HAP-1 (cell line): Measurements from ENCODE around the gene CEP192.
"Not testable (repeated sequence)": the region's sequence is repeated elsewhere in the genome, so short reads cannot be mapped to it uniquely, and the experiment has no call there.

Experiments used
- DNase-seq, 2 experiments: peaks; one replicate each; pipeline ENCODE4 v3.0.0-alpha.2; 2016 to 2020; ENCODE audit warnings: low spot score in 2 of 2
- H3K27me3 ChIP-seq: fragments of 250-450 bp; sonication (Bioruptor Pico); 2 replicates; pipeline ENCODE4 v1.5.1; 2020; ENCODE audit warnings: low read depth, mild to moderate bottlenecking, moderate library complexity
- H3K36me3 ChIP-seq: fragments of 250-450 bp; sonication (Bioruptor Pico); replicated peaks from 2 replicates; pipeline ENCODE4 v1.5.1; 2020; ENCODE audit warnings: mild to moderate bottlenecking
- H3K4me1 ChIP-seq: fragments of 250-450 bp; sonication (Bioruptor Pico); 2 replicates; pipeline ENCODE4 v1.5.1; 2020; ENCODE audit warnings: mild to moderate bottlenecking
- H3K4me3 ChIP-seq: fragments of 250-450 bp; sonication (Bioruptor Pico); 2 replicates; pipeline ENCODE4 v1.5.1; 2020; ENCODE audit warnings: mild to moderate bottlenecking, moderate library complexity
- H3K9me3 ChIP-seq: fragments of 250-450 bp; sonication (Bioruptor Pico); 2 replicates; pipeline ENCODE4 v1.5.1; 2020; ENCODE audit warnings: mild to moderate bottlenecking, moderate library complexity
- in situ Hi-C: fragments of 300-500 bp; cut with MboI; formaldehyde crosslinking; loops from 3 replicates; pipeline ENCODE4 v1.14.3; 2020; ENCODE audit warnings: low sequenced_read_pairs, inconsistent platforms, mixed read lengths

Gene CEP192

GRCh38 chr18:12973562-12974213 is 17.5 kb upstream of the CEP192 start:
- Histone ChIP-seq H3K4me1 (peaks cover 8% of the 10 kb centered on the region), H3K27me3 (no peaks in the 10 kb centered on the region), H3K4me3 (no peak overlapping the region), H3K36me3 (peaks cover 63% of the 10 kb centered on the region), H3K9me3 (no peaks in the 10 kb centered on the region)
- DNase-seq, result no peak
- in situ Hi-C loops, result no loop called here

GRCh38 chr18:12975488-12975887 is 15.7 kb upstream of the CEP192 start:
- in situ Hi-C loops, result no loop called here
- Histone ChIP-seq H3K27me3 (no peaks in the 10 kb centered on the region), H3K4me3 (no peak overlapping the region), H3K4me1 (peaks cover 10% of the 10 kb centered on the region), H3K9me3 (no peaks in the 10 kb centered on the region), H3K36me3 (peaks cover 63% of the 10 kb centered on the region)
- no peak for DNase-seq

DNA sequence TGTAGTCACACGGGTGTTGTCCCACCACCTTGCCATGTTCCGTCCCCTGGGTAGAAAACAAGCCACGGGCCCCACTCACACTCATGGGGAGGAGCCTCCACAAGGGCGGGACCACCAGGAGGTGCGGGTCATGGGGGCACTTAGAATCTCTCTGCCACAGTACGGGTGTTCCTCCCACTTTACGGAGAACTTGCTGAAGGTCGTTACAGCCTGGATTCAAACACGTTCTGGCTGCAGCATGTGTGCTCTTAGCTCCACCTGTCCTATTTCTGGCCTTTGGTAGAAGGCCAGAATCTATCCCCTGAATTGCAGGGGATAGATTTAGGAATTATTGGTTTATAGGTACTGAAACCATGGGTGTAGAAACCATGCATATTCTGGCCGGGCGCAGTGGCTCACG is 14.9 kb upstream of the CEP192 start:
- Histone ChIP-seq H3K9me3 (no peaks in the 10 kb centered on the region), H3K27me3 (no peaks in the 10 kb centered on the region), H3K36me3 (peaks cover 55% of the 10 kb centered on the region), H3K4me3 (no peak overlapping the region), H3K4me1 (peaks cover 10% of the 10 kb centered on the region)
- no peak for DNase-seq
- in situ Hi-C loops, result no loop called here

DNA sequence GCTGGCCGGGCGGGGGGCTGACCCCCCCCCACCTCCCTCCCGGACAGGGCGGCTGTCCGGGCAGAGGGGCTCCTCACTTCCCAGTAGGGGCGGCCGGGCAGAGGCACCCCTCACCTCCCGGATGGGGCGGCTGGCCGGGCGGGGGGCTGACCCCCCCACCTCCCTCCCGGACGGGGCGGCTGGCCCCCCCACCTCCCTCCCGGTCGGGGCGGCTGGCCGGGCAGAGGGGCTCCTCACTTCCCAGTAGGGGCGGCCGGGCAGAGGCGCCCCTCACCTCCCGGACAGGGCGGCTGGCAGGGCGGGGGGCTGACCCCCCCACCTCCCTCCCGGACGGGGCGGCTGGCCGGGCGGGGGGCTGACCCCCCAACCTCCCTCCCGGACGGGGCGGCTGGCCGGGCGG is 11.1 kb upstream of the CEP192 start:
- Histone ChIP-seq H3K4me1 (peaks cover 10% of the 10 kb centered on the region), H3K36me3 (peaks cover 41% of the 10 kb centered on the region)
- DNase-seq, H3K9me3 ChIP-seq, H3K27me3 ChIP-seq, H3K4me3 ChIP-seq, in situ Hi-C loops: not testable (repeated sequence)

DNA sequence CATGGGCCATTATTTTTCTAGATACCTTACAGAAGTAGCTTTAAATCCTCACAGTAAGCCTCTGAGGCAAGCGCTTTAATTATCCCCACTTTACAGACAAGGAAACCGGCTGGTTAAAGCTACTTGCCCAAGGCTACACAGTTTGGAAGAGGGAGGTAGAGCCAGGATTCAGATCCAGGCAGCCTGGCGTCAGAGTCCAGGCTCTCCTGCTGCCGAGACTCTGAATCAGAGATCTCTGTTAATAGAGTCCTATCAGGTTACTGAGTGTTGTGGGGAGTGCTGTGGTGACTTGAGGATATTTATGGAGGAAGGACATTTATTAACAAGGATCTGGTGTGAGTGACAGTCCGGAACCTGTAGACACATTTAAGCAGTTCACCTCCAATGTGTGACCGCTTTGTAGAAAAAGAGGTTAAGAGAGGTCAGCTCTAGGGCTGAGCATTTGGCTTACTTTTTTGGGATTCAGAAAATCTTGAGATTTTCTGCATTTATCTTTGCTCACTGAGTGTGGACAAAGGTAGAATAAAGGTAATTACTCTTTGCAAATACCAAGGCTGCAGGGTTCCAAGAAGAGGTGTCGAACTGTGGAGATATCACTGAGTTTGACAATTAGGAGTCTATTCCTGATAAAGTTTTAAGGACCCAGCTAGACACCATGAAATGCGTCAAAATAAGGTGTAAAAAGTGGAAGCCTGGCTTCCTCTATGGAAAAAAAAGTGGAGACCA is 1.6 kb upstream of the CEP192 start:
- in situ Hi-C loops, result no loop called here
- H3K4me3 ChIP-seq, result no peak overlapping the region
- DNase-seq, result no peak
- H3K36me3 ChIP-seq, result peaks cover 3% of the 10 kb centered on the region; the same call in 1 of the 2 replicates
- H3K4me1 ChIP-seq, result peaks cover 3% of the 10 kb centered on the region; the same call in 1 of the 2 replicates
- no peaks in the 10 kb centered on the region for H3K27me3 ChIP-seq
- H3K9me3 ChIP-seq, result no peaks in the 10 kb centered on the region

- Histone ChIP-seq H3K9me3 (no peaks in the 10 kb centered on the region), H3K4me3 (peak overlapping the region; percentile 85), H3K27me3 (no peaks in the 10 kb centered on the region), H3K36me3 (peaks cover 3% of the 10 kb centered on the region; the same call in 1 of the 2 replicates), H3K4me1 (peaks cover 3% of the 10 kb centered on the region; the same call in 1 of the 2 replicates)
- no peak for DNase-seq
- in situ Hi-C loops, result no loop called here
Measured at GRCh38 chr18:12990123-12990475, 1.1 kb upstream of the CEP192 start.

DNA sequence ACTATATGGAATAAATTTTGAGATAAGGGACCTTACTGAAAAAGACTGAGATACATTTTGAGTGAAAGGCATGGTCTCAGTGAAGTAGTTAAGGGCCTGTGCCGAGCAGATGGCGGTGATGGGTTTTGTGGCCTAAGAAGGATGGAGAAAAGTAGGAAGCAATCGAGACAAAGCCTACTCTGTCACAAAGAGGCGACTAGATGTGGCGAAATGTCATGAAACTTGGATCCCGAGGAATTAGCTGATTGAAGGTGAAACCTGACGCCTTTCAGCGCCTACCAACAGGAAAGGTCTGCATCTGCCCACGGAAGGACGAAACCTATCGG is 558 bp upstream of the CEP192 start:
- no peak for DNase-seq
- H3K27me3 ChIP-seq, result no peaks in the 10 kb centered on the region
- H3K36me3 ChIP-seq, result peaks cover 3% of the 10 kb centered on the region; the same call in 1 of the 2 replicates
- no peaks in the 10 kb centered on the region for H3K9me3 ChIP-seq
- in situ Hi-C loops, result no loop called here
- peak overlapping the region; percentile 85 for H3K4me3 ChIP-seq
- peaks cover 3% of the 10 kb centered on the region; the same call in 1 of the 2 replicates for H3K4me1 ChIP-seq

- H3K4me1 ChIP-seq, result peaks cover 3% of the 10 kb centered on the region; the same call in 1 of the 2 replicates
- H3K27me3 ChIP-seq, result no peaks in the 10 kb centered on the region
- no peak for DNase-seq
- no peaks in the 10 kb centered on the region for H3K9me3 ChIP-seq
- H3K4me3 ChIP-seq, result peak overlapping the region; percentile 85
- peaks cover 3% of the 10 kb centered on the region; the same call in 1 of the 2 replicates for H3K36me3 ChIP-seq
- in situ Hi-C loops, result no loop called here
Measured at GRCh38 chr18:12991821-12992179, 638 bp downstream of the CEP192 start.

GRCh38 chr18:12993439-12993838 is 2.3 kb downstream of the CEP192 start:
- Histone ChIP-seq H3K4me1 (peaks cover 11% of the 10 kb centered on the region), H3K36me3 (no peaks in the 10 kb centered on the region), H3K4me3 (no peak overlapping the region), H3K9me3 (no peaks in the 10 kb centered on the region), H3K27me3 (no peaks in the 10 kb centered on the region)
- no peak for DNase-seq
- in situ Hi-C loops, result no loop called here

- in situ Hi-C loops, result no loop called here
- Histone ChIP-seq H3K27me3 (no peaks in the 10 kb centered on the region), H3K9me3 (no peaks in the 10 kb centered on the region), H3K4me3 (no peak overlapping the region), H3K4me1 (peaks cover 10% of the 10 kb centered on the region), H3K36me3 (peaks cover 3% of the 10 kb centered on the region)
- DNase-seq, result no peak
Measured at GRCh38 chr18:12995424-12995823, 4.3 kb downstream of the CEP192 start.

DNA sequence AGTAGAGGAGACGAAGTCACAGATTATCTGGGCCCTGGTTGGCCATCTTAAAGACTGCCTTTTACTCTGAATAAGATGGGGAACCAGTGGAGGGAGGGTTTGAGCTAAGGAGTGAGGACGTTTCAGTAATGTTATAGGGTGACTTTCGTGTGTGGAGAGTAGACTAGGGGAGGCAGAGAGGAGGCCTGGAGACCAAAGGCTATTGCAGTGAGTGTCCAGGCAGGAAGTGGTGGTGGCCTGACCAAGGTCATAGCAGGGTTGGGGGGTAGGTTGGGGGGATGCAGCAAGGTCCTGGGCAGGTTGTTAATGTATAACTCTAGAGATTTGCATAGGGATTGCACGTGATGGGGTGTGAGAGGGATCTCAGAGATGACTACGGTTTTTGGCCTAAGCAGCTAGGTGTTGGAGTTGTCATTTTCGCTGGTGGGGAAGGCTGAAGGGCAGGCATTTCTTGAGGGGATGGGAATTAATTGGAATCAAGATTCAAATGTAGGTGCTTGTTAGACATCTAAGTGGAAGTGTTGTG is 4.9 kb downstream of the CEP192 start:
- H3K4me1 ChIP-seq, result peaks cover 10% of the 10 kb centered on the region
- no peaks in the 10 kb centered on the region for H3K9me3 ChIP-seq
- no peak for DNase-seq
- H3K4me3 ChIP-seq, result no peak overlapping the region
- in situ Hi-C loops, result no loop called here
- no peaks in the 10 kb centered on the region for H3K27me3 ChIP-seq
- H3K36me3 ChIP-seq, result peaks cover 9% of the 10 kb centered on the region

- peaks cover 10% of the 10 kb centered on the region for H3K4me1 ChIP-seq
- peaks cover 11% of the 10 kb centered on the region for H3K36me3 ChIP-seq
- in situ Hi-C loops, result no loop called here
- no peaks in the 10 kb centered on the region for H3K27me3 ChIP-seq
- H3K4me3 ChIP-seq, result no peak overlapping the region
- DNase-seq, result no peak
- no peaks in the 10 kb centered on the region for H3K9me3 ChIP-seq
Measured at GRCh38 chr18:12996661-12997292, 5.6 kb downstream of the CEP192 start.

DNA sequence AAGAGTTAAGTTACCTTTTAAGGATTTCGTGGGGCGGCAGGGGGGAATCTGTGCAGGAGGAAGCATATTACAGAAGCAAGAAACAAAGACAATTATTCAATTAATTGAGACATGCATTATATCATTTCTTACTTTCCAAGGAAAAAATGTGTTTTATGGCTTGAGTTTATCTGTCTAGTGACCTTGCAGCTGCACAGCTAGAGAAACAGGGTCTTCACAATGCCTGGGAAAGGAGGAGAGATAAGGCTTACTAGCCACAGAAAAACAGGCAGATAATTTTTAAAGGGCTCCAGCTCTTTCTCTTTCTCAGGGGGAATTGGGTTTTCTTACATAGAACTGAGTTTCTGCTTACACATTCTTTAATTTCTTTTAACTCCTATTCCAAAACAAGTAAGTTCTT is 6.2 kb downstream of the CEP192 start:
- H3K9me3 ChIP-seq, H3K27me3 ChIP-seq, DNase-seq, in situ Hi-C loops, H3K4me3 ChIP-seq: not testable (repeated sequence)
- H3K36me3 ChIP-seq, result peaks cover 11% of the 10 kb centered on the region
- peaks cover 10% of the 10 kb centered on the region for H3K4me1 ChIP-seq
